HepG2 (cell line): Measurements from ENCODE around the gene TNFRSF21. TPM values are rescaled to one million over a fixed set of nuclear protein-coding genes. Genes with fewer than 3 reads are reported as not detected.

Source experiments
- ATAC-seq: fragments of 200-7000 bp; cut with Tn5 transposase; 3 replicates; pipeline ENCODE4 v1.9.1; 2020; ENCODE audit warnings: mild to moderate bottlenecking, moderate library complexity
- Bru-seq: library from RNA; stranded (reverse); fragments of 400-500 nt; gene quantifications from one replicate; lab custom pipeline; 2021; lab: Mats Ljungman, UMichigan
- BruChase-seq, 2 experiments: library from RNA; stranded (reverse); fragments of 400-500 nt; gene quantifications; one replicate each; lab custom pipeline; 2021; lab: Mats Ljungman, UMichigan
- BruUV-seq: library from RNA; stranded (reverse); fragments of 400-500 nt; replicated peaks from 2 replicates; lab custom pipeline; 2021; lab: Mats Ljungman, UMichigan
- CTCF ChIA-PET: fragments of 300-600 bp; formaldehyde crosslinking; extraction: SDS; loops from one replicate; lab custom pipeline; 2021; ENCODE audit warnings: low total read pairs, inconsistent platforms, low intra/inter-chr PET ratio; lab: Yijun Ruan, JAX
- POLR2A ChIA-PET: fragments of 350-600 bp; sonication (Branson Sonifier 250); formaldehyde crosslinking; loops from one replicate; lab custom pipeline; 2020; ENCODE audit warnings: antibody characterized with exemption, inconsistent platforms; lab: Yijun Ruan, JAX
- DNase-seq: peaks from one replicate; pipeline ENCODE4 v3.0.0-alpha.2; 2015; ENCODE audit warnings: low spot score
- FAIRE-seq: peaks from 3 replicates; lab custom pipeline; 2011; peaks lifted over from hg19 to GRCh38; lab: Jason Lieb, UNC
- H2AFZ ChIP-seq: one replicate; pipeline ENCODE4 v1.6.1; 2011; ENCODE audit warnings: low read length, inconsistent platforms
- H3K27ac ChIP-seq: fragments of 300-600 bp; 3 replicates; pipeline ENCODE4 v1.8.0; 2011; ENCODE audit warnings: mixed run types, mild to moderate bottlenecking, mixed read lengths, low read length, inconsistent platforms; ENCODE audit not compliant: insufficient read depth; ENCODE audit errors: extremely low read length
- H3K27me3 ChIP-seq, 2 experiments: fragments of 200-600 bp in 1 of 2; 2 replicates in 1 of 2; 3 replicates in 1 of 2; pipeline versions ENCODE4 v1.6.0 to v1.8.0; 2011; ENCODE audit warnings: low read length in 2 of 2, mild to moderate bottlenecking in 2 of 2, moderate library complexity in 2 of 2, inconsistent platforms in 1 of 2; ENCODE audit not compliant: insufficient read depth in 2 of 2, control insufficient read depth in 1 of 2
- H3K36me3 ChIP-seq, 2 experiments: fragments of 200-600 bp in 1 of 2; replicated peaks in 1 of 2; 2 replicates in 1 of 2; 3 replicates in 1 of 2; pipeline versions ENCODE4 v1.5.1 to v1.8.0; 2011; ENCODE audit warnings: low read length in 2 of 2, inconsistent platforms in 1 of 2; ENCODE audit not compliant: insufficient read depth in 2 of 2, control insufficient read depth in 1 of 2
- H3K4me1 ChIP-seq: 2 replicates; pipeline ENCODE4 v1.5.1; 2012; ENCODE audit warnings: low read length, inconsistent platforms; ENCODE audit not compliant: insufficient read depth
- H3K4me2 ChIP-seq: 2 replicates; pipeline ENCODE4 v1.6.0; 2011; ENCODE audit warnings: low read depth, low read length, inconsistent platforms
- H3K4me3 ChIP-seq, 3 experiments: fragments of 200-600 bp in 1 of 3; sonication (generic), shearing (Covaris generic) in 1 of 3; replicated peaks in 1 of 3; 2 replicates each; pipeline ENCODE4 v1.5.1; 2011 to 2016; ENCODE audit warnings: low read length in 3 of 3, inconsistent platforms in 2 of 3, low read depth in 2 of 3, mild to moderate bottlenecking in 2 of 3, control low read depth in 1 of 3, mixed read lengths in 1 of 3; ENCODE audit not compliant: insufficient read depth in 1 of 3
- H3K79me2 ChIP-seq: one replicate; pipeline ENCODE4 v1.6.1; 2011; ENCODE audit warnings: low read length, inconsistent platforms; ENCODE audit not compliant: insufficient read depth
- H3K9ac ChIP-seq: 2 replicates; pipeline ENCODE4 v1.6.0; 2011; ENCODE audit warnings: mild to moderate bottlenecking, low read depth, low read length, inconsistent platforms; ENCODE audit not compliant: insufficient read depth
- H3K9me3 ChIP-seq: 2 replicates; pipeline ENCODE4 v1.5.1; 2012; ENCODE audit warnings: mild to moderate bottlenecking, low read length
- H4K20me1 ChIP-seq: 2 replicates; pipeline ENCODE4 v1.6.0; 2011; ENCODE audit warnings: inconsistent platforms, mild to moderate bottlenecking, low read length, moderate library complexity; ENCODE audit not compliant: insufficient read depth
- ATAD3A ChIP-seq: sonication (generic); formaldehyde crosslinking; IDR thresholded peaks from 2 replicates; pipeline ENCODE4 v1.4.0; 2020; ENCODE audit warnings: missing genetic modification reagents
- ATF1 ChIP-seq: IDR thresholded peaks from 2 replicates; pipeline ENCODE4 v1.6.1; 2016; ENCODE audit warnings: mild to moderate bottlenecking, control low read depth
- EEA1 ChIP-seq: sonication (generic); formaldehyde crosslinking; IDR thresholded peaks from 2 replicates; pipeline ENCODE4 v1.5.1; 2020; ENCODE audit warnings: mild to moderate bottlenecking, missing genetic modification reagents, borderline replicate concordance
- MAF1 ChIP-seq: sonication (generic); formaldehyde crosslinking; IDR thresholded peaks from 2 replicates; pipeline ENCODE4 v1.5.0; 2020; ENCODE audit warnings: missing genetic modification reagents, borderline replicate concordance
- MTERF4 ChIP-seq: sonication (generic); formaldehyde crosslinking; IDR thresholded peaks from 2 replicates; pipeline ENCODE4 v1.8.0; 2023; ENCODE audit warnings: mild to moderate bottlenecking, missing genetic modification reagents
- RFXAP ChIP-seq: sonication (generic); formaldehyde crosslinking; IDR thresholded peaks from 2 replicates; pipeline ENCODE4 v1.4.0; 2020; ENCODE audit warnings: missing genetic modification reagents, borderline replicate concordance
- ZFP90 ChIP-seq: sonication (generic); formaldehyde crosslinking; IDR thresholded peaks from 2 replicates; pipeline ENCODE4 v1.8.0; 2022; ENCODE audit warnings: missing genetic modification reagents, mild to moderate bottlenecking, inconsistent platforms, borderline replicate concordance
- WGBS: methylation state at CpG from one replicate; pipeline ENCODE4 v1.1.6; 2017; ENCODE audit warnings: low lambda C conversion rate; 5-methylcytosine and 5-hydroxymethylcytosine counted together
- in situ Hi-C: cut with HindIII; loops from 2 replicates; pipeline ENCODE4 v1.10.0; 2017; ENCODE audit warnings: low pct_unique_long_range_greater_than_20kb; ENCODE audit not compliant: extremely low pct_ligation_motif_present
- intact Hi-C: fragments of 100-400 bp; cut with micrococcal nuclease; formaldehyde crosslinking; loops from one replicate; pipeline ENCODE4 v1.10.0; 2022; ENCODE audit not compliant: unreplicated experiment
- long read RNA-seq, 2 experiments: library from RNA in 1 of 2; library from polyadenylated mRNA in 1 of 2; stranded (forward) in 1 of 2; unstranded in 1 of 2; transcript quantifications; one replicate each; pipeline ENCODE4 v2.0.0, GENCODE V29; 2019 to 2022
- polyA minus RNA-seq, 3 experiments: library from RNA; depleted of rRNA, polyadenylated mRNA; stranded (reverse); fragments of >200 nt; gene quantifications; 2 replicates each; pipeline ENCODE4 v1.2.3, GENCODE V29; 2011; ENCODE audit warnings: low replicate concordance in 1 of 3
- polyA plus RNA-seq, 8 experiments: library from polyadenylated mRNA; depleted of rRNA in 3 of 8; stranded (reverse) in 7 of 8; unstranded in 1 of 8; fragments of >200 nt; fragmentation: Illumina TruSeq in 4 of 8; extraction: Trizol in 4 of 8; gene quantifications; 2 replicates each; pipeline versions ENCODE4 v1.2.1 to v1.2.3, GENCODE V29; 2011 to 2016; ENCODE audit warnings: low read depth in 4 of 8, missing spikeins in 1 of 8, mixed read lengths in 1 of 8; ENCODE audit not compliant: insufficient read depth in 1 of 8
- total RNA-seq, 5 experiments: library from RNA; depleted of rRNA; stranded (reverse); fragments of >200 nt; fragmentation: Illumina TruSeq; extraction: Trizol; gene quantifications; 2 replicates each; pipeline ENCODE4 v1.2.3, GENCODE V29; 2016; ENCODE audit warnings: low read depth in 1 of 5
- TF ChIP-seq, protein P1 (sequence below): sonication (generic); formaldehyde crosslinking; IDR thresholded peaks from 2 replicates; pipeline ENCODE4 v1.8.0; 2022; ENCODE audit warnings: low read depth, missing genetic modification reagents
- TF ChIP-seq, protein P2 (sequence below): IDR thresholded peaks from 2 replicates; pipeline ENCODE4 v1.6.1; 2016; ENCODE audit warnings: missing compliant biosample characterization, missing genetic modification reagents, borderline replicate concordance
- TF ChIP-seq, protein P3 (sequence below): sonication (generic); formaldehyde crosslinking; IDR thresholded peaks from 2 replicates; pipeline ENCODE4 v1.9.0; 2021; ENCODE audit warnings: missing genetic modification reagents, mild to moderate bottlenecking, borderline replicate concordance

Gene TNFRSF21
- 35.4 and 46.3 TPM in 2 replicates for total RNA-seq (2016; rRNA removed; fragmentation: Illumina TruSeq; extraction: Trizol)
- 64.4 and 66.8 TPM in 2 replicates for total RNA-seq (2016; cell fraction: cytosol; rRNA removed; fragmentation: Illumina TruSeq; extraction: Trizol; ENCODE audit: low read depth)
- total RNA-seq (2016; cell fraction: insoluble cytoplasmic fraction; rRNA removed; fragmentation: Illumina TruSeq; extraction: Trizol) = 32.9 and 45.1 TPM in 2 replicates
- 83.9 and 85.3 TPM in 2 replicates for total RNA-seq (2016; cell fraction: membrane; rRNA removed; fragmentation: Illumina TruSeq; extraction: Trizol)
- 42.5 and 44.5 TPM in 2 replicates for total RNA-seq (2016; cell fraction: nucleus; rRNA removed; fragmentation: Illumina TruSeq; extraction: Trizol)
- 24.8 and 27.5 TPM in 2 replicates for polyA plus RNA-seq (2011; rRNA removed)
- polyA plus RNA-seq (2011; cell fraction: cytosol; rRNA removed) = 28.3 and 32.5 TPM in 2 replicates
- 26.7 and 28.4 TPM in 2 replicates for polyA plus RNA-seq (2011; cell fraction: nucleus; rRNA removed)
- polyA plus RNA-seq (2012) = 29.4 and 72.1 TPM in 2 replicates
- polyA plus RNA-seq (2016; cell fraction: cytosol; fragmentation: Illumina TruSeq; extraction: Trizol; ENCODE audit: low read depth) = 7.7 and 9.6 TPM in 2 replicates
- polyA plus RNA-seq (2016; cell fraction: insoluble cytoplasmic fraction; fragmentation: Illumina TruSeq; extraction: Trizol; ENCODE audit: low read depth) = 42.9 and 49.8 TPM in 2 replicates
- polyA plus RNA-seq (2016; cell fraction: membrane; fragmentation: Illumina TruSeq; extraction: Trizol; ENCODE audit: low read depth) = 32.5 and 38.1 TPM in 2 replicates
- 56.9 and 64.9 TPM in 2 replicates for polyA plus RNA-seq (2016; cell fraction: nucleus; fragmentation: Illumina TruSeq; extraction: Trizol; ENCODE audit: insufficient read depth, low read depth)
- polyA minus RNA-seq (2011; rRNA and poly(A)+ RNA removed; ENCODE audit: low replicate concordance) = 26.7 and 80.6 TPM in 2 replicates
- 40.3 and 44.4 TPM in 2 replicates for polyA minus RNA-seq (2011; cell fraction: cytosol; rRNA and poly(A)+ RNA removed)
- polyA minus RNA-seq (2011; cell fraction: nucleus; rRNA and poly(A)+ RNA removed) = 66.8 and 71.1 TPM in 2 replicates
- percentile 99 among the genes with signal in this experiment for Bru-seq, nascent RNA
- percentile 96 among the genes with signal in this experiment for BruChase-seq, experiment 1, labeled RNA remaining after a 6-hour chase
- percentile 97 among the genes with signal in this experiment for BruChase-seq, experiment 2, labeled RNA remaining after a 2-hour chase
- long read RNA-seq, experiment 1, transcript TNFRSF21-201 (6 exons, 3,595 nt) = major isoform, 27 of 50 reads
- long read RNA-seq, experiment 1, partial matches to known transcripts = 21 of 50 reads
- long read RNA-seq, experiment 1, other reads (novel, unspliced or antisense) = 2 of 50 reads
- long read RNA-seq, experiment 2, transcript TNFRSF21-201 (6 exons, 3,595 nt) = major isoform, 57 of 305 reads
- long read RNA-seq, experiment 2, partial matches to known transcripts = 22 of 305 reads
- long read RNA-seq, experiment 2, other reads (novel, unspliced or antisense) = 226 of 305 reads

DNA sequence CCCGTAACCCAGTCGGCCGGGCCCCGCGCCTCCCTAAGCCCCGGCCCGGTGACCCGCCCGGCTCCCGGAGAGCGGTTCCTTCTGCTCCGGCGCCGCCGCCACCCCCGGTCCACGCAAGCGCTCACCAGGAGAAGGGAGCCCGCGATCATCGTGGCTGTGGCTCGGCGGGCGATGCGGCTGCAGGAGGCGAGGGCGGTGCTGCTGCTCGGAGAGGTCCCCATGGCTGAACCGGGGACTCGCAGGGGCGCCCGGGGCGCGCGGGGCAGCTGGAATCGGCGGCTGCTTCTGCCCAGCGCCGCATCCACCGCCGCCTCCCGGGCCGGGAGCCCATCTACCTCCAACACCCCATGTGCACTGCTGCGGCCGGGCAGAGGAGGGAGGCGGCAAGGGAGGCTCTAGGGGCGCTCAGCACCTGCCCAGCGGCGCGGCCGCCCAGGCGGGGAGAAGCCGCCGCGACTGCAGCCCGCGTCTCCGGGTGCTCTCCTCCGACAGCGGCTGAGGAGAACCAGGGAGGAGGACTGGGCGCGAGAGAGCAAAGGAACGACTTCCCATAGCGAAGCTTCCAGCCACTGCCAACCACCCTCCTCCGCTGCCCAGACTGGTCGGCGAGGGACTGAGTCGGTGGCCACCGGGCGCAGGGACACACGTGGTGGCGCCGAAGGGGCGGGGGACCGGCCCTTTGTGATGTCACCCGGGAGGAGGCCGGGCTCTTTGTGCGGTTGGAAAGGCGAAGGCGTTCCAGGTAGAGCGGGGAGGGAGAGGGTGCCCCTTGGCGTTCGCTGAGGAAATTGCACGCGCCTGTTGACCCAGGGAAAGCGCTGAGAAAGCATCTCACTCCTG lies at the start of gene TNFRSF21:
TSS of gene TNFRSF21 (minus strand) at position 615 of the 840 bp plus-strand sequence. CDS start at position 221, 394 bp downstream.
- H3K79me2 ChIP-seq = peaks cover 52% of the 10 kb centered on the region
- no peaks in the 10 kb centered on the region for H3K9me3 ChIP-seq
- H3K27me3 ChIP-seq = peaks cover 0 to 24% of the 10 kb centered on the region in 2 experiments; a peak in 2 of 5 replicates
- H3K36me3 ChIP-seq = peaks cover 0 to 6% of the 10 kb centered on the region in 2 experiments; a peak in 3 of 5 replicates
- H3K4me1 ChIP-seq = peaks cover 45% of the 10 kb centered on the region
- WGBS = under 1% methylated on average over 37 of the region's 86 CpGs
- peaks cover 40% of the 10 kb centered on the region for H4K20me1 ChIP-seq
- H2AFZ ChIP-seq = peak within 1 kb of the TSS; percentile 100
- TSS peak; percentile 55 for BruUV-seq
- DNase-seq (peak; percentile 92), ATAC-seq (peak; percentile 96), FAIRE-seq (peak; percentile 84)
- H3K9ac ChIP-seq = peak within 1 kb of the TSS; percentile 94
- POLR2A ChIA-PET = interaction anchor here (0.6 to 6.5 kb wide), 9 partner anchors 9 to 237 kb away, joined by 3 to 36 read pairs (median 5); no protein-coding TSS in a partner anchor
- peak within 1 kb of the TSS; percentile 63 for H3K27ac ChIP-seq
- CTCF ChIA-PET = interaction anchor here (1.4 to 2.9 kb wide), 5 partner anchors 212 to 461 kb away, joined by 5 to 20 read pairs (median 9); no protein-coding TSS in a partner anchor
- H3K4me2 ChIP-seq = peak within 1 kb of the TSS; percentile 88
- in situ Hi-C loops (loop anchor here (5.0 to 25.0 kb wide), 3 partner anchors 72 to 447 kb away; no protein-coding TSS in a partner anchor), intact Hi-C loops (loop anchor here (1.0 to 5.0 kb wide), 7 partner anchors 47 to 460 kb away; no protein-coding TSS in a partner anchor)
- H3K4me3 ChIP-seq = peak within 1 kb of the TSS; percentile 93 to 98 (median 95)
- peak; percentile 72 for TF ChIP-seq RFXAP (CRISPR knock-in tag)
- peak; percentile 77 for TF ChIP-seq ZFP90 (CRISPR knock-in tag)
- peak; percentile 96; the same call in 1 of the 2 replicates for TF ChIP-seq EEA1
- TF ChIP-seq, protein P1, sequence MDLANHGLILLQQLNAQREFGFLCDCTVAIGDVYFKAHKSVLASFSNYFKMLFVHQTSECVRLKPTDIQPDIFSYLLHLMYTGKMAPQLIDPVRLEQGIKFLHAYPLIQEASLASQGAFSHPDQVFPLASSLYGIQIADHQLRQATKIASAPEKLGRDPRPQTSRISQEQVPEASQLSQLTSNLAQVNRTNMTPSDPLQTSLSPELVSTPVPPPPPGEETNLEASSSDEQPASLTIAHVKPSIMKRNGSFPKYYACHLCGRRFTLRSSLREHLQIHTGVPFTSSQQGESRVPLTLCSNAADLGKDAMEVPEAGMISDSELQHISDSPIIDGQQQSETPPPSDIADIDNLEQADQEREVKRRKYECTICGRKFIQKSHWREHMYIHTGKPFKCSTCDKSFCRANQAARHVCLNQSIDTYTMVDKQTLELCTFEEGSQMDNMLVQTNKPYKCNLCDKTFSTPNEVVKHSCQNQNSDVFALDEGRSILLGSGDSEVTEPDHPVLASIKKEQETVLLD (CRISPR knock-in tag) = 0 out of 2 replicates have a peak, but pooled peaks have one; percentile 51
- TF ChIP-seq, protein P2, sequence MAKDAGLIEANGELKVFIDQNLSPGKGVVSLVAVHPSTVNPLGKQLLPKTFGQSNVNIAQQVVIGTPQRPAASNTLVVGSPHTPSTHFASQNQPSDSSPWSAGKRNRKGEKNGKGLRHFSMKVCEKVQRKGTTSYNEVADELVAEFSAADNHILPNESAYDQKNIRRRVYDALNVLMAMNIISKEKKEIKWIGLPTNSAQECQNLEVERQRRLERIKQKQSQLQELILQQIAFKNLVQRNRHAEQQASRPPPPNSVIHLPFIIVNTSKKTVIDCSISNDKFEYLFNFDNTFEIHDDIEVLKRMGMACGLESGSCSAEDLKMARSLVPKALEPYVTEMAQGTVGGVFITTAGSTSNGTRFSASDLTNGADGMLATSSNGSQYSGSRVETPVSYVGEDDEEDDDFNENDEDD (CRISPR knock-in tag) = peak; percentile 93
- TF ChIP-seq ATAD3A (CRISPR knock-in tag) = peak; percentile 64; the same call in 1 of the 2 replicates
- TF ChIP-seq ATF1 = no peak
- peak; percentile 68 for TF ChIP-seq MTERF4
- TF ChIP-seq, protein P3, sequence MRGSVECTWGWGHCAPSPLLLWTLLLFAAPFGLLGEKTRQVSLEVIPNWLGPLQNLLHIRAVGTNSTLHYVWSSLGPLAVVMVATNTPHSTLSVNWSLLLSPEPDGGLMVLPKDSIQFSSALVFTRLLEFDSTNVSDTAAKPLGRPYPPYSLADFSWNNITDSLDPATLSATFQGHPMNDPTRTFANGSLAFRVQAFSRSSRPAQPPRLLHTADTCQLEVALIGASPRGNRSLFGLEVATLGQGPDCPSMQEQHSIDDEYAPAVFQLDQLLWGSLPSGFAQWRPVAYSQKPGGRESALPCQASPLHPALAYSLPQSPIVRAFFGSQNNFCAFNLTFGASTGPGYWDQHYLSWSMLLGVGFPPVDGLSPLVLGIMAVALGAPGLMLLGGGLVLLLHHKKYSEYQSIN (CRISPR knock-in tag) = 0 out of 2 replicates have a peak, but pooled peaks have one; percentile 1
- no peak for TF ChIP-seq MAF1 (CRISPR knock-in tag)
